HEK293 (cell line): Measurements from ENCODE around the gene DOK5.

Experiments used
- CTCF ChIP-seq: fragments of 450-650 bp; formaldehyde crosslinking; IDR thresholded peaks from 2 replicates; pipeline ENCODE4 v1.5.1; 2016; ENCODE audit warnings: missing biosample characterization, missing genetic modification characterization
- HIC1 ChIP-seq: fragments of 450-650 bp; formaldehyde crosslinking; IDR thresholded peaks from 2 replicates; pipeline ENCODE4 v1.5.1; 2016; ENCODE audit warnings: missing biosample characterization, missing genetic modification characterization
- KLF9 ChIP-seq: fragments of 450-650 bp; formaldehyde crosslinking; IDR thresholded peaks from 2 replicates; pipeline ENCODE4 v1.5.1; 2016; ENCODE audit warnings: missing biosample characterization, missing genetic modification characterization, low read depth
- PRDM6 ChIP-seq: fragments of 450-650 bp; formaldehyde crosslinking; IDR thresholded peaks from 2 replicates; pipeline ENCODE4 v1.5.1; 2017; ENCODE audit warnings: missing biosample characterization, missing genetic modification characterization
- YY1 ChIP-seq: fragments of 450-650 bp; formaldehyde crosslinking; IDR thresholded peaks from 2 replicates; pipeline ENCODE4 v1.5.1; 2018; ENCODE audit warnings: missing biosample characterization, missing genetic modification characterization
- ZNF174 ChIP-seq: fragments of 450-650 bp; formaldehyde crosslinking; IDR thresholded peaks from 2 replicates; pipeline ENCODE4 v1.5.0; 2017; ENCODE audit warnings: missing biosample characterization, mild to moderate bottlenecking, missing genetic modification characterization
- ZNF23 ChIP-seq: fragments of 450-650 bp; formaldehyde crosslinking; IDR thresholded peaks from 2 replicates; pipeline ENCODE4 v1.5.1; 2016; ENCODE audit warnings: missing biosample characterization, missing genetic modification characterization, borderline replicate concordance
- ZNF280D ChIP-seq: fragments of 450-650 bp; formaldehyde crosslinking; IDR thresholded peaks from 2 replicates; pipeline ENCODE4 v1.5.1; 2016; ENCODE audit warnings: missing biosample characterization, missing genetic modification characterization
- ZSCAN5A ChIP-seq: fragments of 450-650 bp; formaldehyde crosslinking; IDR thresholded peaks from 2 replicates; pipeline ENCODE4 v1.5.1; 2016; ENCODE audit warnings: missing biosample characterization, missing genetic modification characterization
- TF ChIP-seq, protein P1 (sequence below): fragments of 450-650 bp; formaldehyde crosslinking; IDR thresholded peaks from 2 replicates; pipeline ENCODE4 v1.5.1; 2016; ENCODE audit warnings: missing biosample characterization, missing genetic modification characterization
- TF ChIP-seq, protein P2 (sequence below): sonication (generic); formaldehyde crosslinking; IDR thresholded peaks from 2 replicates; pipeline ENCODE4 v1.8.1; 2022; ENCODE audit warnings: mild to moderate bottlenecking, moderate library complexity, missing genetic modification reagents

- no peak for TF ChIP-seq CTCF (tag by site-specific recombination)
- no peak for TF ChIP-seq ZNF280D (tag by site-specific recombination)
- TF ChIP-seq PRDM6 (tag by site-specific recombination), result no peak
- TF ChIP-seq KLF9, result no peak
- TF ChIP-seq YY1 (tag by site-specific recombination), result no peak
- TF ChIP-seq, protein P1, sequence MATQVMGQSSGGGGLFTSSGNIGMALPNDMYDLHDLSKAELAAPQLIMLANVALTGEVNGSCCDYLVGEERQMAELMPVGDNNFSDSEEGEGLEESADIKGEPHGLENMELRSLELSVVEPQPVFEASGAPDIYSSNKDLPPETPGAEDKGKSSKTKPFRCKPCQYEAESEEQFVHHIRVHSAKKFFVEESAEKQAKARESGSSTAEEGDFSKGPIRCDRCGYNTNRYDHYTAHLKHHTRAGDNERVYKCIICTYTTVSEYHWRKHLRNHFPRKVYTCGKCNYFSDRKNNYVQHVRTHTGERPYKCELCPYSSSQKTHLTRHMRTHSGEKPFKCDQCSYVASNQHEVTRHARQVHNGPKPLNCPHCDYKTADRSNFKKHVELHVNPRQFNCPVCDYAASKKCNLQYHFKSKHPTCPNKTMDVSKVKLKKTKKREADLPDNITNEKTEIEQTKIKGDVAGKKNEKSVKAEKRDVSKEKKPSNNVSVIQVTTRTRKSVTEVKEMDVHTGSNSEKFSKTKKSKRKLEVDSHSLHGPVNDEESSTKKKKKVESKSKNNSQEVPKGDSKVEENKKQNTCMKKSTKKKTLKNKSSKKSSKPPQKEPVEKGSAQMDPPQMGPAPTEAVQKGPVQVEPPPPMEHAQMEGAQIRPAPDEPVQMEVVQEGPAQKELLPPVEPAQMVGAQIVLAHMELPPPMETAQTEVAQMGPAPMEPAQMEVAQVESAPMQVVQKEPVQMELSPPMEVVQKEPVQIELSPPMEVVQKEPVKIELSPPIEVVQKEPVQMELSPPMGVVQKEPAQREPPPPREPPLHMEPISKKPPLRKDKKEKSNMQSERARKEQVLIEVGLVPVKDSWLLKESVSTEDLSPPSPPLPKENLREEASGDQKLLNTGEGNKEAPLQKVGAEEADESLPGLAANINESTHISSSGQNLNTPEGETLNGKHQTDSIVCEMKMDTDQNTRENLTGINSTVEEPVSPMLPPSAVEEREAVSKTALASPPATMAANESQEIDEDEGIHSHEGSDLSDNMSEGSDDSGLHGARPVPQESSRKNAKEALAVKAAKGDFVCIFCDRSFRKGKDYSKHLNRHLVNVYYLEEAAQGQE, result no peak
- no peak for TF ChIP-seq HIC1 (tag by site-specific recombination)
- TF ChIP-seq, protein P2, sequence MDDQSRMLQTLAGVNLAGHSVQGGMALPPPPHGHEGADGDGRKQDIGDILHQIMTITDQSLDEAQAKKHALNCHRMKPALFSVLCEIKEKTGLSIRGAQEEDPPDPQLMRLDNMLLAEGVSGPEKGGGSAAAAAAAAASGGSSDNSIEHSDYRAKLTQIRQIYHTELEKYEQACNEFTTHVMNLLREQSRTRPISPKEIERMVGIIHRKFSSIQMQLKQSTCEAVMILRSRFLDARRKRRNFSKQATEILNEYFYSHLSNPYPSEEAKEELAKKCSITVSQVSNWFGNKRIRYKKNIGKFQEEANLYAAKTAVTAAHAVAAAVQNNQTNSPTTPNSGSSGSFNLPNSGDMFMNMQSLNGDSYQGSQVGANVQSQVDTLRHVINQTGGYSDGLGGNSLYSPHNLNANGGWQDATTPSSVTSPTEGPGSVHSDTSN (CRISPR knock-in tag), result no peak
- TF ChIP-seq ZNF23 (tag by site-specific recombination), result no peak
- TF ChIP-seq ZSCAN5A (tag by site-specific recombination), result no peak
- TF ChIP-seq ZNF174 (tag by site-specific recombination), result no peak
Observed at GRCh38 chr20:54629632-54630031, 154.2 kb downstream of the DOK5 start.
